ENCODE measurements around the gene GNA12. TPM values are rescaled to one million over a fixed set of nuclear protein-coding genes. Genes with fewer than 3 reads are reported as not detected.

The GNA12 gene
- total RNA-seq, 3 donors from 2014 or later (not counting 1 experiment from before 2014, with no cell fraction given), result 12.6 to 20.2 (median 19.5) TPM

- H3K36me3 ChIP-seq (ENCODE audit: control insufficient read depth, insufficient read depth, low read length), result no peaks in the 10 kb centered on the region
- TF ChIP-seq CTCF (IDR thresholded peaks at IDR 0.05), result no peak
- H3K27ac Mint-ChIP-seq, result no peak overlapping the region
- no peak for ATAC-seq
- no peaks in the 10 kb centered on the region for H3K27me3 ChIP-seq (ENCODE audit: control insufficient read depth, insufficient read depth, low read length)
- intact Hi-C loops (cut with micrococcal nuclease), result no loop called here
- H3K9me3 ChIP-seq (ENCODE audit: control insufficient read depth, insufficient read depth, low read length), result no peaks in the 10 kb centered on the region
- H3K4me3 ChIP-seq (ENCODE audit: low read length), result no peak overlapping the region
- no peaks in the 10 kb centered on the region for H3K9me3 Mint-ChIP-seq
- H3K4me1 ChIP-seq (ENCODE audit: control insufficient read depth, insufficient read depth, low read length), result peaks cover 6% of the 10 kb centered on the region
- H3K4me3 Mint-ChIP-seq, result no peak overlapping the region
- no peak overlapping the region for H3K27ac ChIP-seq (ENCODE audit: low read length)
- H3K27me3 Mint-ChIP-seq (ENCODE audit: low read depth in 2 of 2), result no peaks in the 10 kb centered on the region
- WGBS (ENCODE audit: insufficient coverage), result 71% methylated on average over 21 of the region's 21 CpGs
- DNase-seq, result no peak
- no peaks in the 10 kb centered on the region for H3K36me3 Mint-ChIP-seq
- peaks cover 18 to 21% of the 10 kb centered on the region in 2 donors for H3K4me1 Mint-ChIP-seq
These were observed 36.0 kb downstream of the GNA12 start for GRCh38 chr7:2807845-2808772.

GRCh38 chr7:2807460-2807844, 36.7 kb downstream of the GNA12 start:
- Histone ChIP-seq H3K4me1 (ENCODE audit: control insufficient read depth, insufficient read depth, low read length) (peaks cover 6% of the 10 kb centered on the region), H3K9me3 (ENCODE audit: control insufficient read depth, insufficient read depth, low read length) (no peaks in the 10 kb centered on the region), H3K27me3 (ENCODE audit: control insufficient read depth, insufficient read depth, low read length) (no peaks in the 10 kb centered on the region), H3K27ac (ENCODE audit: low read length) (no peak overlapping the region), H3K4me3 (ENCODE audit: low read length) (no peak overlapping the region), H3K36me3 (ENCODE audit: control insufficient read depth, insufficient read depth, low read length) (no peaks in the 10 kb centered on the region)
- TF ChIP-seq CTCF (IDR thresholded peaks at IDR 0.05), result no peak
- no peaks in the 10 kb centered on the region for H3K9me3 Mint-ChIP-seq
- no peak overlapping the region for H3K4me3 Mint-ChIP-seq
- no peaks in the 10 kb centered on the region for H3K36me3 Mint-ChIP-seq
- 60% methylated on average over 4 of the region's 5 CpGs for WGBS (ENCODE audit: insufficient coverage)
- intact Hi-C loops (cut with micrococcal nuclease), result no loop called here
- H3K27me3 Mint-ChIP-seq (ENCODE audit: low read depth in 2 of 2), result no peaks in the 10 kb centered on the region
- no peak overlapping the region for H3K27ac Mint-ChIP-seq
- ATAC-seq (no peak), DNase-seq (no peak)
- H3K4me1 Mint-ChIP-seq, result peaks cover 18 to 26% of the 10 kb centered on the region in 2 donors

DNA sequence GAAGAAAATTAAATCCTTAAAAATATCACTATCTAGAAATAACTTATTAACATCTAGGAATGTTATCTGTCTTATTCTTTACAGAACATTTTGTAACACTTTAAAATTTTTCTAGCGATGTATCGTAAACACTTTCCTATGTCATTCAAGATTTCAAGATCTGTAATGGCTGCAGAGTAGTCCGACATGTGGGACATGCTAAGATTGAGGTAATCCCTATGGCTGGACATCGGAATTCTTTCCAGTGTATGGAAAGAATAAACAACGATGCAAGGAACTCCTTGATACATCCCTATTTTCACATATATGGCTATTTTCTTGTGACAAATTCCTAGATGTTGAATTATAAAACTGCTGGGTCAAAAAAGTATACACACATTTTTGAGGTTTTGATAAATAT, 37.5 kb downstream of the GNA12 start:
- no peak for TF ChIP-seq CTCF (IDR thresholded peaks at IDR 0.05)
- ATAC-seq (no peak), DNase-seq (no peak)
- Histone ChIP-seq H3K27ac (ENCODE audit: low read length) (no peak overlapping the region), H3K9me3 (ENCODE audit: control insufficient read depth, insufficient read depth, low read length) (no peaks in the 10 kb centered on the region), H3K4me1 (ENCODE audit: control insufficient read depth, insufficient read depth, low read length) (peaks cover 6% of the 10 kb centered on the region), H3K27me3 (ENCODE audit: control insufficient read depth, insufficient read depth, low read length) (no peaks in the 10 kb centered on the region), H3K36me3 (ENCODE audit: control insufficient read depth, insufficient read depth, low read length) (no peaks in the 10 kb centered on the region), H3K4me3 (ENCODE audit: low read length) (no peak overlapping the region)
- Mint-ChIP-seq H3K4me1 (peaks cover 22 to 29% of the 10 kb centered on the region in 2 donors), H3K27me3 (ENCODE audit: low read depth in 2 of 2) (no peaks in the 10 kb centered on the region), H3K9me3 (no peaks in the 10 kb centered on the region), H3K27ac (no peak overlapping the region), H3K4me3 (no peak overlapping the region), H3K36me3 (no peaks in the 10 kb centered on the region)
- intact Hi-C loops (cut with micrococcal nuclease), result no loop called here
- WGBS (ENCODE audit: insufficient coverage), result 95% methylated on average over 4 of the region's 5 CpGs

Data from natural killer cell (primary cell).